ENCODE measurements around the gene STRN4.

- TF ChIP-seq CTCF (IDR thresholded peaks at IDR 0.05; ENCODE audit: insufficient read depth, low read length) = no peak
- no peak for TF ChIP-seq POLR2AphosphoS5 (IDR thresholded peaks at IDR 0.05; ENCODE audit: low read depth)
- TF ChIP-seq GABPA (IDR thresholded peaks at IDR 0.05; ENCODE audit: low read depth) = no peak
- TF ChIP-seq REST (IDR thresholded peaks at IDR 0.05; ENCODE audit: insufficient replicate concordance, low read depth) = no peak
These were observed 1.2 kb downstream of the STRN4 start for GRCh38 chr19:46745030-46745429.
